H9 (cell line): ENCODE results near the gene TEX12. TPM values are rescaled to one million over a fixed set of nuclear protein-coding genes. Genes with fewer than 3 reads are reported as not detected.

ENCODE experiments used
- DNase-seq: peaks from one replicate; pipeline ENCODE4 v3.0.0-alpha.2; 2017
- H2AFZ ChIP-seq: one replicate; pipeline ENCODE4 v1.6.1; 2013; ENCODE audit warnings: mild to moderate bottlenecking, low read length, control low read depth, moderate library complexity
- H2AK5ac ChIP-seq: 2 replicates; pipeline ENCODE4 v1.6.1; 2013; ENCODE audit warnings: low read length, control low read depth, mixed read lengths; ENCODE audit not compliant: insufficient read length
- H2BK120ac ChIP-seq: one replicate; pipeline ENCODE4 v1.6.1; 2013; ENCODE audit warnings: low read depth, mild to moderate bottlenecking, low read length, control low read depth, inconsistent platforms; ENCODE audit not compliant: poor library complexity, severe bottlenecking
- H2BK12ac ChIP-seq: 2 replicates; pipeline ENCODE4 v1.6.1; 2013; ENCODE audit warnings: low read length, control low read depth, mixed read lengths, low read depth; ENCODE audit not compliant: insufficient read length
- H2BK15ac ChIP-seq: 2 replicates; pipeline ENCODE4 v1.6.1; 2013; ENCODE audit warnings: low read depth, low read length, control low read depth
- H2BK20ac ChIP-seq: one replicate; pipeline ENCODE4 v1.6.1; 2013; ENCODE audit warnings: low read depth, mild to moderate bottlenecking, low read length, control low read depth, inconsistent platforms; ENCODE audit not compliant: poor library complexity, severe bottlenecking
- H2BK5ac ChIP-seq: 2 replicates; pipeline ENCODE4 v1.6.1; 2013; ENCODE audit warnings: low read length, control low read depth, mixed read lengths; ENCODE audit not compliant: insufficient read length
- H3K14ac ChIP-seq: 2 replicates; pipeline ENCODE4 v1.6.1; 2013; ENCODE audit warnings: low read length, control low read depth; ENCODE audit not compliant: insufficient read depth
- H3K18ac ChIP-seq: 2 replicates; pipeline ENCODE4 v1.6.1; 2013; ENCODE audit warnings: low read depth, mild to moderate bottlenecking, mixed read lengths, low read length, control low read depth; ENCODE audit not compliant: insufficient read length
- H3K23ac ChIP-seq: 2 replicates; pipeline ENCODE4 v1.6.1; 2013; ENCODE audit warnings: low read length, control low read depth, mixed read lengths, low read depth; ENCODE audit not compliant: insufficient read length
- H3K23me2 ChIP-seq: 2 replicates; pipeline ENCODE4 v1.6.1; 2013; ENCODE audit warnings: low read depth, mild to moderate bottlenecking, mixed read lengths, low read length, control low read depth; ENCODE audit not compliant: insufficient read length, poor library complexity, severe bottlenecking
- H3K27ac ChIP-seq: 2 replicates; pipeline ENCODE4 v1.5.1; 2013; ENCODE audit warnings: low read length, control low read depth, mixed read lengths, low read depth; ENCODE audit not compliant: insufficient read length
- H3K27me3 ChIP-seq: 2 replicates; pipeline ENCODE4 v1.6.1; 2013; ENCODE audit warnings: low read length, control low read depth, inconsistent platforms; ENCODE audit not compliant: insufficient read depth
- H3K4ac ChIP-seq: 2 replicates; pipeline ENCODE4 v1.6.1; 2013; ENCODE audit warnings: low read depth, mild to moderate bottlenecking, control low read depth, inconsistent platforms, low read length, moderate library complexity
- H3K4me1 ChIP-seq: 2 replicates; pipeline ENCODE4 v1.6.1; 2013; ENCODE audit warnings: low read length, control low read depth, inconsistent platforms; ENCODE audit not compliant: insufficient read depth
- H3K4me2 ChIP-seq: 2 replicates; pipeline ENCODE4 v1.6.1; 2013; ENCODE audit warnings: low read length, control low read depth, mixed read lengths; ENCODE audit not compliant: insufficient read length, insufficient read depth
- H3K56ac ChIP-seq: 2 replicates; pipeline ENCODE4 v1.6.1; 2013; ENCODE audit warnings: low read depth, mild to moderate bottlenecking, mixed read lengths, low read length, control low read depth; ENCODE audit not compliant: insufficient read length
- H3K79me1 ChIP-seq: 2 replicates; pipeline ENCODE4 v1.6.1; 2013; ENCODE audit warnings: low read depth, mild to moderate bottlenecking, moderate library complexity, low read length, control low read depth, inconsistent platforms; ENCODE audit not compliant: insufficient read depth, poor library complexity, severe bottlenecking
- H3K79me2 ChIP-seq: 2 replicates; pipeline ENCODE4 v1.6.1; 2013; ENCODE audit warnings: low read length, control low read depth, inconsistent platforms; ENCODE audit not compliant: insufficient read depth
- H3K9ac ChIP-seq: 2 replicates; pipeline ENCODE4 v1.6.1; 2013; ENCODE audit warnings: low read length, control low read depth, mixed read lengths; ENCODE audit not compliant: insufficient read length; ENCODE audit errors: extremely low read depth
- H3K9me3 ChIP-seq: one replicate; pipeline ENCODE4 v1.6.1; 2013; ENCODE audit warnings: low read depth, low read length, inconsistent platforms; ENCODE audit not compliant: control insufficient read depth
- H3T11ph ChIP-seq: one replicate; pipeline ENCODE4 v1.6.1; 2013; ENCODE audit warnings: mild to moderate bottlenecking, low read length, control low read depth, inconsistent platforms
- H4K20me1 ChIP-seq: one replicate; pipeline ENCODE4 v1.6.1; 2013; ENCODE audit not compliant: control insufficient read depth, insufficient read length, insufficient read depth
- H4K5ac ChIP-seq: 2 replicates; pipeline ENCODE4 v1.6.1; 2013; ENCODE audit warnings: low read depth, mild to moderate bottlenecking, mixed read lengths, low read length, control low read depth; ENCODE audit not compliant: insufficient read length
- H4K8ac ChIP-seq: replicated peaks from 2 replicates; pipeline ENCODE4 v1.6.1; 2013; ENCODE audit warnings: low read length, control low read depth, mixed read lengths, low read depth; ENCODE audit not compliant: insufficient read length
- H4K91ac ChIP-seq: 2 replicates; pipeline ENCODE4 v1.6.1; 2013; ENCODE audit warnings: low read depth, mild to moderate bottlenecking, moderate library complexity, mixed read lengths, low read length, control low read depth; ENCODE audit not compliant: insufficient read length
- H3K27ac Mint-ChIP-seq, 3 experiments: 2 replicates in 2 of 3; 3 replicates in 1 of 3; pipeline ENCODE4 v1.8.0; 2020 to 2021; ENCODE audit warnings: mixed read lengths in 3 of 3, mild to moderate bottlenecking in 1 of 3, moderate library complexity in 1 of 3
- H3K27me3 Mint-ChIP-seq: 2 replicates; pipeline ENCODE4 v1.8.0; 2021; ENCODE audit warnings: low read depth, mild to moderate bottlenecking, moderate library complexity, mixed read lengths
- H3K36me3 Mint-ChIP-seq, 3 experiments: 2 replicates in 2 of 3; 3 replicates in 1 of 3; pipeline ENCODE4 v1.8.0; 2020 to 2021; ENCODE audit warnings: low read depth in 3 of 3, mixed read lengths in 3 of 3; ENCODE audit not compliant: insufficient read depth in 1 of 3
- H3K4me1 Mint-ChIP-seq, 2 experiments: 2 replicates each; pipeline ENCODE4 v1.8.0; 2020; ENCODE audit warnings: mixed read lengths in 2 of 2
- H3K4me3 Mint-ChIP-seq, 2 experiments: 2 replicates in 1 of 2; 3 replicates in 1 of 2; pipeline ENCODE4 v1.8.0; 2020 to 2021; ENCODE audit warnings: mild to moderate bottlenecking in 2 of 2, mixed read lengths in 2 of 2, moderate library complexity in 1 of 2
- H3K9me3 Mint-ChIP-seq, 2 experiments: 2 replicates in 1 of 2; 3 replicates in 1 of 2; pipeline ENCODE4 v1.8.0; 2020; ENCODE audit warnings: mild to moderate bottlenecking in 2 of 2, mixed read lengths in 2 of 2, moderate library complexity in 1 of 2
- CTCF ChIP-seq: fragments of 200-600 bp; sonication (generic); conservative IDR thresholded peaks from 3 replicates; pipeline ENCODE4 v1.8.0; 2021; ENCODE audit warnings: antibody characterized with exemption, mild to moderate bottlenecking
- WGBS: extraction: QIAGEN DNeasy Blood & Tissue Kit; methylation state at CpG from one replicate; pipeline ENCODE4 v1.1.7; 2013; ENCODE audit warnings: missing lambda C conversion rate, low lambda C conversion rate, mixed read lengths; ENCODE audit not compliant: insufficient read length; ENCODE audit errors: extremely low coverage; 5-methylcytosine and 5-hydroxymethylcytosine counted together
- total RNA-seq: library from RNA; stranded (reverse); gene quantifications from 2 replicates; pipeline ENCODE4 v1.2.1, GENCODE V29; 2021

Gene TEX12
- total RNA-seq, 1 experiment from 2014 or later = 0.31 TPM

- Histone ChIP-seq H3K27me3 (no peaks in the 10 kb centered on the region), H2AK5ac (no peak within 1 kb of the TSS), H4K8ac (no peak within 1 kb of the TSS), H2BK20ac (no peak within 1 kb of the TSS), H2BK5ac (no peak within 1 kb of the TSS), H4K5ac (no peak within 1 kb of the TSS), H2BK120ac (no peak within 1 kb of the TSS), H3K9me3 (no peaks in the 10 kb centered on the region), H3T11ph (no peak within 1 kb of the TSS), H3K9ac (no peak within 1 kb of the TSS), H3K79me1 (no peaks in the 10 kb centered on the region), H3K4me1 (peaks cover 3% of the 10 kb centered on the region; the same call in 1 of the 2 replicates), H3K56ac (no peak within 1 kb of the TSS), H4K20me1 (no peaks in the 10 kb centered on the region), H3K4ac (no peak within 1 kb of the TSS), H2BK12ac (no peak within 1 kb of the TSS), H3K27ac (no peak within 1 kb of the TSS), H2BK15ac (no peak within 1 kb of the TSS), H3K79me2 (no peaks in the 10 kb centered on the region), H2AFZ (no peak within 1 kb of the TSS), H3K14ac (no peak within 1 kb of the TSS), H3K23ac (no peak within 1 kb of the TSS), H3K18ac (no peak within 1 kb of the TSS), H3K23me2 (no peaks in the 10 kb centered on the region), H4K91ac (no peak within 1 kb of the TSS), H3K4me2 (no peak within 1 kb of the TSS)
- no peak within 1 kb of the TSS for H3K27ac Mint-ChIP-seq
- no peak for TF ChIP-seq CTCF
- no peak within 1 kb of the TSS for H3K4me3 Mint-ChIP-seq
- peak; percentile 67 for DNase-seq
- peaks cover 2% of the 10 kb centered on the region; the same call in 1 of the 2 replicates for H3K27me3 Mint-ChIP-seq
- WGBS = no CpG with 5 or more reads among the region's 12 CpGs
- H3K4me1 Mint-ChIP-seq = peaks cover 7 to 8% of the 10 kb centered on the region in 2 experiments
- H3K36me3 Mint-ChIP-seq = no peaks in the 10 kb centered on the region
- H3K9me3 Mint-ChIP-seq = no peaks in the 10 kb centered on the region
Observed at GRCh38 chr11:112163875-112164685, 3.1 kb upstream of the TEX12 start, which contains the start of gene IL18. TSS of gene IL18 (minus strand) at chr11:112164094. CDS start at chr11:112155053, 9,041 bp downstream.
